HepG2 (cell line): Measurements from ENCODE around the gene TDRD3. TPM values are rescaled to one million over a fixed set of nuclear protein-coding genes. Genes with fewer than 3 reads are reported as not detected.

Experiments
- GLI4 ChIP-seq: sonication (generic); formaldehyde crosslinking; IDR thresholded peaks from 2 replicates; pipeline ENCODE4 v1.5.1; 2020; ENCODE audit warnings: missing genetic modification reagents, mild to moderate bottlenecking, moderate library complexity, borderline replicate concordance
- IKZF4 ChIP-seq: sonication (generic); formaldehyde crosslinking; IDR thresholded peaks from 2 replicates; pipeline ENCODE4 v1.5.1; 2020; ENCODE audit warnings: borderline replicate concordance, mild to moderate bottlenecking, low read depth, missing genetic modification reagents; ENCODE audit errors: not compliant biosample characterization
- ZFY ChIP-seq: sonication (generic); formaldehyde crosslinking; IDR thresholded peaks from 2 replicates; pipeline ENCODE4 v1.4.0; 2020; ENCODE audit warnings: missing genetic modification reagents
- ZNF3 ChIP-seq: IDR thresholded peaks from 2 replicates; pipeline ENCODE4 v1.7.0; 2017; ENCODE audit warnings: inconsistent platforms
- ZNF841 ChIP-seq: sonication (generic); formaldehyde crosslinking; IDR thresholded peaks from 2 replicates; pipeline ENCODE4 v1.8.1; 2023; ENCODE audit warnings: missing genetic modification reagents, borderline replicate concordance
- ZNF891 ChIP-seq: sonication (generic); formaldehyde crosslinking; IDR thresholded peaks from 2 replicates; pipeline ENCODE4 v1.5.0; 2020; ENCODE audit warnings: mild to moderate bottlenecking, missing genetic modification reagents
- polyA plus RNA-seq, 8 experiments: library from polyadenylated mRNA; depleted of rRNA in 3 of 8; stranded (reverse) in 7 of 8; unstranded in 1 of 8; fragments of >200 nt; fragmentation: Illumina TruSeq in 4 of 8; extraction: Trizol in 4 of 8; gene quantifications; 2 replicates each; pipeline versions ENCODE4 v1.2.1 to v1.2.3, GENCODE V29; 2011 to 2016; ENCODE audit warnings: low read depth in 4 of 8, missing spikeins in 1 of 8, mixed read lengths in 1 of 8; ENCODE audit not compliant: insufficient read depth in 1 of 8
- total RNA-seq, 5 experiments: library from RNA; depleted of rRNA; stranded (reverse); fragments of >200 nt; fragmentation: Illumina TruSeq; extraction: Trizol; gene quantifications; 2 replicates each; pipeline ENCODE4 v1.2.3, GENCODE V29; 2016; ENCODE audit warnings: low read depth in 1 of 5
- TF ChIP-seq, protein P1 (sequence below): sonication (generic); formaldehyde crosslinking; IDR thresholded peaks from 2 replicates; pipeline ENCODE4 v1.4.0; 2020; ENCODE audit warnings: mild to moderate bottlenecking, missing genetic modification reagents, borderline replicate concordance
- TF ChIP-seq, protein P2 (sequence below): sonication (generic); formaldehyde crosslinking; IDR thresholded peaks from 2 replicates; pipeline ENCODE4 v1.5.0; 2020; ENCODE audit warnings: mild to moderate bottlenecking, missing genetic modification reagents

The TDRD3 gene
- total and polyA plus RNA-seq, 2 of the 13 experiments (the other 11 are each of a cell fraction or from before 2014, with no cell fraction given): 4.7 to 11.8 TPM

DNA sequence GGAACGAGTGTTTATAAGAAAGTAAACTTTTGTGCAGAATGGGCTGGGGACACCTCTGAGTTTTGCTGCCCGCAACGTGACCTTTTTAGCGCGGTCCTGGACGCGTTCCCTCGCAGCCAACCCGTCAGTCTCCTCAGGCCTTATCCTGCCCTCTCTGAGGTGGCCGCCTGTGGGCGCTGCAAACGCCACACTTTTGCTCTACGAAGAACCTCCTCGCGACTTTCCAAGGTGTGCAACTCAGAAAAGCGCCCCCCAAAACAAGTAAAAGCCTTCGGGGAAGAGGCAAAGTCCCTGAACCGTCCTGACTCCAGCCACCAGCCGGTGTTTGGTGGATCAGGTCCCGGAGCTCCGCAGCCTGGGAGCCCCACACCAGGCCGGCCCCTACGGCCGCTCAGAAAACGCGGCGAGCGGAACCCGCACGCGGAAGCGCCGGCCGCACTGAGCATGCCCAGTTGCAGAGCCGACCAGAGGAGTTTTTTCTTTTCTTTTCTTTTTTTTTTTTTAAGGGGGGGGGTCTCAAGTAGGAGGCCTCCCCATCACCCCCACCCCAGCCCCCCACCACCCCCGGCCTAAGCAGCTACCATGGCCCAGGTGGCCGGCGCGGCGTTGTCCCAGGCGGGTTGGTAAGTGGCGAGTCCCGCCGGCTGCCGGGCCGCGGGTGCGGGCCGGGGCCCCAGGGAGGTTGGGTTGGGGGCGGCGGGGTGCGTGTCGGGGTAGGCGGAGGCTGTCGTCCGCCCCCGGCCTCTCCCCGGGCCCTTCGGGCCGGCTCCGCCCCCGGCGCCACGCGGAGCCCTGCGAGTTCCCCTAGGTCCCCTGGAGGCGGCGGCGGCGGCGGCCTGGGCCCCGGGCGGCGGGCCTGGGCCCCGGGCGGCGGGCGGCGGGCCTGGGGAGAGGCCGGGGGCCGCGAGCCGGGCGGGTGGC is at the start of gene TDRD3 (continued):
- TF ChIP-seq, protein P1, sequence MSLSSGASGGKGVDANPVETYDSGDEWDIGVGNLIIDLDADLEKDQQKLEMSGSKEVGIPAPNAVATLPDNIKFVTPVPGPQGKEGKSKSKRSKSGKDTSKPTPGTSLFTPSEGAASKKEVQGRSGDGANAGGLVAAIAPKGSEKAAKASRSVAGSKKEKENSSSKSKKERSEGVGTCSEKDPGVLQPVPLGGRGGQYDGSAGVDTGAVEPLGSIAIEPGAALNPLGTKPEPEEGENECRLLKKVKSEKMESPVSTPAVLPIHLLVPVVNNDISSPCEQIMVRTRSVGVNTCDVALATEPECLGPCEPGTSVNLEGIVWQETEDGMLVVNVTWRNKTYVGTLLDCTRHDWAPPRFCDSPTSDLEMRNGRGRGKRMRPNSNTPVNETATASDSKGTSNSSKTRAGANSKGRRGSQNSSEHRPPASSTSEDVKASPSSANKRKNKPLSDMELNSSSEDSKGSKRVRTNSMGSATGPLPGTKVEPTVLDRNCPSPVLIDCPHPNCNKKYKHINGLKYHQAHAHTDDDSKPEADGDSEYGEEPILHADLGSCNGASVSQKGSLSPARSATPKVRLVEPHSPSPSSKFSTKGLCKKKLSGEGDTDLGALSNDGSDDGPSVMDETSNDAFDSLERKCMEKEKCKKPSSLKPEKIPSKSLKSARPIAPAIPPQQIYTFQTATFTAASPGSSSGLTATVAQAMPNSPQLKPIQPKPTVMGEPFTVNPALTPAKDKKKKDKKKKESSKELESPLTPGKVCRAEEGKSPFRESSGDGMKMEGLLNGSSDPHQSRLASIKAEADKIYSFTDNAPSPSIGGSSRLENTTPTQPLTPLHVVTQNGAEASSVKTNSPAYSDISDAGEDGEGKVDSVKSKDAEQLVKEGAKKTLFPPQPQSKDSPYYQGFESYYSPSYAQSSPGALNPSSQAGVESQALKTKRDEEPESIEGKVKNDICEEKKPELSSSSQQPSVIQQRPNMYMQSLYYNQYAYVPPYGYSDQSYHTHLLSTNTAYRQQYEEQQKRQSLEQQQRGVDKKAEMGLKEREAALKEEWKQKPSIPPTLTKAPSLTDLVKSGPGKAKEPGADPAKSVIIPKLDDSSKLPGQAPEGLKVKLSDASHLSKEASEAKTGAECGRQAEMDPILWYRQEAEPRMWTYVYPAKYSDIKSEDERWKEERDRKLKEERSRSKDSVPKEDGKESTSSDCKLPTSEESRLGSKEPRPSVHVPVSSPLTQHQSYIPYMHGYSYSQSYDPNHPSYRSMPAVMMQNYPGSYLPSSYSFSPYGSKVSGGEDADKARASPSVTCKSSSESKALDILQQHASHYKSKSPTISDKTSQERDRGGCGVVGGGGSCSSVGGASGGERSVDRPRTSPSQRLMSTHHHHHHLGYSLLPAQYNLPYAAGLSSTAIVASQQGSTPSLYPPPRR: no peak
- TF ChIP-seq ZNF3 (CRISPR knock-in tag) (no peak), ZNF891 (CRISPR knock-in tag) (peak; percentile 73; the same call in 1 of the 2 replicates), ZNF841 (CRISPR knock-in tag) (no peak), ZFY (CRISPR knock-in tag) (peak; percentile 72), GLI4 (no peak), IKZF4 (CRISPR knock-in tag) (no peak)
- TF ChIP-seq, protein P2, sequence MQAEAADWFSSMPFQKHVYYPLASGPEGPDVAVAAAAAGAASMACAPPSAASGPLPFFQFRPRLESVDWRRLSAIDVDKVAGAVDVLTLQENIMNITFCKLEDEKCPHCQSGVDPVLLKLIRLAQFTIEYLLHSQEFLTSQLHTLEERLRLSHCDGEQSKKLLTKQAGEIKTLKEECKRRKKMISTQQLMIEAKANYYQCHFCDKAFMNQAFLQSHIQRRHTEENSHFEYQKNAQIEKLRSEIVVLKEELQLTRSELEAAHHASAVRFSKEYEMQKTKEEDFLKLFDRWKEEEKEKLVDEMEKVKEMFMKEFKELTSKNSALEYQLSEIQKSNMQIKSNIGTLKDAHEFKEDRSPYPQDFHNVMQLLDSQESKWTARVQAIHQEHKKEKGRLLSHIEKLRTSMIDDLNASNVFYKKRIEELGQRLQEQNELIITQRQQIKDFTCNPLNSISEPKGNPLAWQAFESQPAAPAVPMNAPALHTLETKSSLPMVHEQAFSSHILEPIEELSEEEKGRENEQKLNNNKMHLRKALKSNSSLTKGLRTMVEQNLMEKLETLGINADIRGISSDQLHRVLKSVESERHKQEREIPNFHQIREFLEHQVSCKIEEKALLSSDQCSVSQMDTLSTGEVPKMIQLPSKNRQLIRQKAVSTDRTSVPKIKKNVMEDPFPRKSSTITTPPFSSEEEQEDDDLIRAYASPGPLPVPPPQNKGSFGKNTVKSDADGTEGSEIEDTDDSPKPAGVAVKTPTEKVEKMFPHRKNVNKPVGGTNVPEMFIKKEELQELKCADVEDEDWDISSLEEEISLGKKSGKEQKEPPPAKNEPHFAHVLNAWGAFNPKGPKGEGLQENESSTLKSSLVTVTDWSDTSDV (CRISPR knock-in tag): peak; percentile 47; the same call in 1 of the 2 replicates
